ENCODE measurements around the gene HLA-DRB1. TPM values are rescaled to one million over a fixed set of nuclear protein-coding genes. Genes with fewer than 3 reads are reported as not detected.

HLA-DRB1 gene
- total RNA-seq, 1 donor from 2014 or later = not detected

DNA sequence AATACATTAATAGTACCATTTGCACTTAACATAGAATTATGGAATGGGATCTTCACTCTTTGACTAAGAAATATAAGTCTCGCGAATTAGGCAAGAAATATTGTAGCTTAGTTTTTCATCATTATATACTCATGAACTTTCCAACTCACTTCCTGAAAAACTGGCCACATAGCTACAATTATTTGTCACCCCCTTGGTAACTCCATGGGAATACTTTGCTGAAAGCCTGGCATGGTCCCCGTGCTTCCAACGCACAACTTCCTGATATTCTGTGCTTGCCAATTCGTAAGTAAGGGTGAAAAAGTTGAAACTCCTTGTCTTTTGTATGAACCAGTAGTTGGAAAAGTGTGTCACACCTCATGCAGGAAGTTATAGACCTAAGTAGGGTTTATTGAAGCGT, 23.8 kb upstream of the HLA-DRB1 start:
- H3K4me3 ChIP-seq (ENCODE audit: low read depth, low read length) = no peak overlapping the region
- no peak for DNase-seq (ENCODE audit: low read depth)
- H3K27me3 ChIP-seq (ENCODE audit: control insufficient read depth, insufficient read depth, low read length) = no peaks in the 10 kb centered on the region
- H3K36me3 ChIP-seq (ENCODE audit: control insufficient read depth, insufficient read depth, low read length) = no peaks in the 10 kb centered on the region
- TF ChIP-seq, protein P1, sequence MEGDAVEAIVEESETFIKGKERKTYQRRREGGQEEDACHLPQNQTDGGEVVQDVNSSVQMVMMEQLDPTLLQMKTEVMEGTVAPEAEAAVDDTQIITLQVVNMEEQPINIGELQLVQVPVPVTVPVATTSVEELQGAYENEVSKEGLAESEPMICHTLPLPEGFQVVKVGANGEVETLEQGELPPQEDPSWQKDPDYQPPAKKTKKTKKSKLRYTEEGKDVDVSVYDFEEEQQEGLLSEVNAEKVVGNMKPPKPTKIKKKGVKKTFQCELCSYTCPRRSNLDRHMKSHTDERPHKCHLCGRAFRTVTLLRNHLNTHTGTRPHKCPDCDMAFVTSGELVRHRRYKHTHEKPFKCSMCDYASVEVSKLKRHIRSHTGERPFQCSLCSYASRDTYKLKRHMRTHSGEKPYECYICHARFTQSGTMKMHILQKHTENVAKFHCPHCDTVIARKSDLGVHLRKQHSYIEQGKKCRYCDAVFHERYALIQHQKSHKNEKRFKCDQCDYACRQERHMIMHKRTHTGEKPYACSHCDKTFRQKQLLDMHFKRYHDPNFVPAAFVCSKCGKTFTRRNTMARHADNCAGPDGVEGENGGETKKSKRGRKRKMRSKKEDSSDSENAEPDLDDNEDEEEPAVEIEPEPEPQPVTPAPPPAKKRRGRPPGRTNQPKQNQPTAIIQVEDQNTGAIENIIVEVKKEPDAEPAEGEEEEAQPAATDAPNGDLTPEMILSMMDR (IDR thresholded peaks at IDR 0.05; ENCODE audit: insufficient read depth, low read length, severe bottlenecking) = no peak
- no peak for FAIRE-seq

DNA sequence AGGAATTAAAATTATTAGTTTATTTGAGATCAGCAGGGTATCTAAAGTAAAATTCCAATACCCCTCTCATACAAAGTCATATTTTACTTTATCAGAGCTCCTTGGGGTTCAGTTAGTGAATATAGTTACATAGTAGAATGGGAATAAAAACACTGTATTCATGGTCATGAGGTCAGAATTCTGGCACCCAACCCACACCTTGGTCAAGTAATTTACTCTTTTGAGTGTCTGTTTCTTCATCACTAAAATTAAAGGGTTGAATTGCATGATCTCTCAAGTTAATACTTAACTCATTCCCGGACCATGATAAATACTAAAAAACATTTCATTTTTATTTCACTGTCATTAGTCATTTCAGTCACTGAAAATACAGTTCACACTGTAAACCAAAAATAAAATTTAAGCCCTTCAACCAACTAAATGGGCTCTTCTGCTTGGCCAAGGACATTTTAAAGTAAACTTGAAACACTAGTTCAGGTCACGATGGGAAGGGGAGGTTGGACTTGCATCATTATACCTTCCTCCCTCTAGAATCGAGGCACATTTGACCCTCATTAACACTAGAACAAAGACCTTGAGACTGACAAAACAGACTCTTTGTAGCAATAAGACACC, 21.1 kb upstream of the HLA-DRB1 start:
- Histone ChIP-seq H3K27me3 (ENCODE audit: control insufficient read depth, insufficient read depth, low read length) (no peaks in the 10 kb centered on the region), H3K36me3 (ENCODE audit: control insufficient read depth, insufficient read depth, low read length) (no peaks in the 10 kb centered on the region), H3K4me3 (ENCODE audit: low read depth, low read length) (no peak overlapping the region)
- DNase-seq (ENCODE audit: low read depth) = no peak
- FAIRE-seq = no peak
- TF ChIP-seq, protein P1 (IDR thresholded peaks at IDR 0.05; ENCODE audit: insufficient read depth, low read length, severe bottlenecking) = no peak

DNA sequence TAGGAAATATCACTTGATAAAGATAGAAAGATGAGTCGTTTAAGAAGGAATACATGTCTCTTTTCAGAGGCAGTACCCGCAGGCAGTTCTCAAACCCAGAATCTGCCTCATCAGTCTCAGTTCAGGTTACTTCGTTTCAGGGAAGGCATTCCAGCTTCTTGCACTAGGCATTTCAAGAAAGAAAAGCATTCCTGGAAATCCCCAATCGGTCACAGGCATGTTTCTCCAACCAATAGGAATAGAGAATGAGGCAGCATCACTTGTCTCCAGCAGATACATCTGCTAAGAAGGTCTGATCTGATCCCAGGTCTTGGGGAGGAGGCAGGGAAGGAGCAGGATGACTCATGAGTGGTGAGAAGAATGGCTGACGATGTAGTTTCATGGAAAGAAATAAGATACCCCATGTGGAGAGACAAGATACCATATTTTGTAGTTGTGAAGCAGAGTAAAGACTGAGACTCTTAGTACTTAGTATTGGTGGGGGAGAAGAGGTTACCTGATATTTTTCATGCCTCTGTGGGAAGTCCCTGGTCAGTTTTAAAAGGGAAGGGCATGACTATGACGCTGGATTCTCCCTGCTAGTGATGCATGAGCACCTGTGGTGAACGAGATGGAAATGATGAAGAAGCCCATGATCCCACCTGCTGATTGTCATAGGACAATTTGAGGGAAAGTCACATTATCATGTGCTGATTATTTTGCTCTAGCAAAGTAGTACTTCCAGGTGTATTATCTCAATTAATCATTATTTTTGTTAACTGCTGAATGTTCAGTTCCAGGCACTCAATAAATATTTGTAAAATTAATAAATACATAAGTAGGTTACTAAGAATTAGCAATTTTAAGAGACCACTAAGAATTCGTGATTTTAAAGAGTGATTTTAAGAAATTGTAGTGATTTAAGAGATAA, 20.3 kb upstream of the HLA-DRB1 start:
- FAIRE-seq (no peak), DNase-seq (ENCODE audit: low read depth) (peak; percentile 99)
- H3K27me3 ChIP-seq (ENCODE audit: control insufficient read depth, insufficient read depth, low read length) = no peaks in the 10 kb centered on the region
- H3K36me3 ChIP-seq (ENCODE audit: control insufficient read depth, insufficient read depth, low read length) = no peaks in the 10 kb centered on the region
- no peak overlapping the region for H3K4me3 ChIP-seq (ENCODE audit: low read depth, low read length)
- TF ChIP-seq, protein P1 (IDR thresholded peaks at IDR 0.05; ENCODE audit: insufficient read depth, low read length, severe bottlenecking) = no peak

DNA sequence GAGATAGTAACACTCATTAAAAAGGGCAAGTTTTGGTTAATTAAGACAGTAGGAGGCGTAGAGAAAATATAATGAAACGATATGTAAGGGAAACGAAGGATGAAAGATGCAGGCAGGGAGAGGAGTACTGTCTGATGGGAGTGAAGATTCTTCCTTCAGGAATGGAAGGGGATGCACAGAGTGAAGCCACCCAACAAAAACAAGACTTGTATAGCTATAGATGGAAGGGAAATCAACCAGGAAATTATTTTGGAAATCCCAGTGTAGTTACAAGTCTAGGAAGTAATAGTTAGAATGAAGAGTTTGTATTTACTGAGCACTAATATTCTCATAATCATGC, 19.7 kb upstream of the HLA-DRB1 start:
- no peak for FAIRE-seq
- Histone ChIP-seq H3K27me3 (ENCODE audit: control insufficient read depth, insufficient read depth, low read length) (no peaks in the 10 kb centered on the region), H3K4me3 (ENCODE audit: low read depth, low read length) (no peak overlapping the region), H3K36me3 (ENCODE audit: control insufficient read depth, insufficient read depth, low read length) (no peaks in the 10 kb centered on the region)
- no peak for DNase-seq (ENCODE audit: low read depth)
- TF ChIP-seq, protein P1 (IDR thresholded peaks at IDR 0.05; ENCODE audit: insufficient read depth, low read length, severe bottlenecking) = no peak

DNA sequence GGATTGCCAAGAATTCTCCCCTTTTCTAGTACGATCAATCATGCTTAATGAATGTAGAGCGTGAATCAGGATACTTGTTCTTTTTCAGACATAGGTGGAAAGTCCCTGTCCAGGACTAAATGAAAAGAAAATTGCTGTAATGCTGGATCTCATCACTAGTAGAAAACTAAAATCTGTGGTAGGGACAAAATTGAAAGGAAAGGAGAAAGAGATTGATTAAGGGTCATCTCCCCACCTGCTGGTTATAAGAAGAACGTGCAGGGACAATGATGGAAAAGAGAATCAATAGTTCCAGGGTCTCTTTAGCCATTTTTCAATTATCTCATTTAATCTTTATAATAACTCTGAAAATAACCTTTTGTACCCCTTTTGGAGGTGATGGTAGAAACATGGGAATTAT, 18.7 kb upstream of the HLA-DRB1 start:
- no peak overlapping the region for H3K4me3 ChIP-seq (ENCODE audit: low read depth, low read length)
- no peaks in the 10 kb centered on the region for H3K27me3 ChIP-seq (ENCODE audit: control insufficient read depth, insufficient read depth, low read length)
- no peaks in the 10 kb centered on the region for H3K36me3 ChIP-seq (ENCODE audit: control insufficient read depth, insufficient read depth, low read length)
- TF ChIP-seq, protein P1 (IDR thresholded peaks at IDR 0.05; ENCODE audit: insufficient read depth, low read length, severe bottlenecking) = no peak
- FAIRE-seq (no peak), DNase-seq (ENCODE audit: low read depth) (no peak)
